AG04450 (cell line): ENCODE measurements around the gene KCNJ12. TPM values are rescaled to one million over a fixed set of nuclear protein-coding genes. Genes with fewer than 3 reads are reported as not detected.
"Not testable (repeated sequence)": the region's sequence is repeated elsewhere in the genome, so short reads cannot be mapped to it uniquely, and the experiment has no call there.

Source experiments
- CTCF ChIA-PET: fragments of 300-600, 350-600 bp; formaldehyde crosslinking; extraction: SDS; loops from one replicate; lab custom pipeline; 2022; ENCODE audit warnings: antibody characterized with exemption, inconsistent platforms; lab: Charles Lee
- POLR2A ChIA-PET: fragments of 350-600 bp; formaldehyde crosslinking; extraction: SDS; loops from one replicate; lab custom pipeline; 2021; ENCODE audit warnings: antibody characterized with exemption, inconsistent platforms; lab: Yijun Ruan, JAX
- DNase-seq: peaks from one replicate; pipeline ENCODE4 v3.0.0-alpha.2; 2011; ENCODE audit warnings: low read depth, low spot score
- H3K27ac ChIP-seq: one replicate; pipeline ENCODE4 v1.5.1; 2012; ENCODE audit warnings: low read depth, low read length, control low read depth
- H3K27me3 ChIP-seq: one replicate; pipeline ENCODE4 v1.6.0; 2012; ENCODE audit warnings: low read length; ENCODE audit not compliant: control insufficient read depth, insufficient read depth
- H3K4me3 ChIP-seq: 2 replicates; pipeline ENCODE4 v1.5.1; 2011; ENCODE audit warnings: mild to moderate bottlenecking, low read depth, low read length, control low read depth
- H3K9me3 ChIP-seq: 2 replicates; pipeline ENCODE4 v1.5.1; 2012; ENCODE audit warnings: low read length; ENCODE audit not compliant: control insufficient read depth, insufficient read depth
- polyA plus RNA-seq: library from polyadenylated mRNA; depleted of rRNA; stranded (reverse); fragments of >200 nt; gene quantifications from 2 replicates; pipeline ENCODE4 v1.2.3, GENCODE V29; 2011
- TF ChIP-seq, protein P1 (sequence below): IDR thresholded peaks from 2 replicates; pipeline ENCODE4 v1.5.1; 2011; ENCODE audit warnings: low read depth, low read length, control low read depth, inconsistent platforms

KCNJ12 gene
- polyA plus RNA-seq, 1 experiment = 0.02 TPM

DNA sequence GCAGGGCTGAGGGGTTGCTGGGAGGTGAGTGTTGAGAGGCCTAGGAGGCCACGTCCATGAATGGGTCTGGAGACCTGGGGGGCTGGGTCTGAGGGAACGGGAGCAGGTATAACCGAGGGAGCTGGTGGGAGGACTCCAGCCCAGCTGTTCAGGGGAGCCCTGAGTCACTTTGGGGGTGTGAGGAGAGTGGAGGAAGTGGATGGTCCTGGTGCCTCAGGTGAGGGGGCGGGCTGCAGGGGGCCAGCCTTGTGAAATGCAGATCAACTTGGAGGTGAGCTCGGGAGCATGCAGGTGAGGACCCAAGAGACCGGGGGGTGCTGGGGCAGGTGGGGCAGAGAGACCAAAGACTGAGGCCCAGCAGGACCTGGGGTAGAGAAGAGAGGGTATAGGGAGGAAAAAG, 79.6 kb downstream of the KCNJ12 start:
- Histone ChIP-seq H3K9me3 (peaks cover 5% of the 10 kb centered on the region; the same call in 1 of the 2 replicates), H3K27ac (no peak overlapping the region), H3K4me3 (no peak overlapping the region), H3K27me3 (peaks cover 27% of the 10 kb centered on the region)
- DNase-seq = no peak
- ChIA-PET CTCF (interaction anchor here (0.6 to 1.5 kb wide), 3 partner anchors 50 to 60 kb away, joined by 3 to 13 read pairs (median 5); no protein-coding TSS in a partner anchor), POLR2A (no interaction called here)
- TF ChIP-seq, protein P1, sequence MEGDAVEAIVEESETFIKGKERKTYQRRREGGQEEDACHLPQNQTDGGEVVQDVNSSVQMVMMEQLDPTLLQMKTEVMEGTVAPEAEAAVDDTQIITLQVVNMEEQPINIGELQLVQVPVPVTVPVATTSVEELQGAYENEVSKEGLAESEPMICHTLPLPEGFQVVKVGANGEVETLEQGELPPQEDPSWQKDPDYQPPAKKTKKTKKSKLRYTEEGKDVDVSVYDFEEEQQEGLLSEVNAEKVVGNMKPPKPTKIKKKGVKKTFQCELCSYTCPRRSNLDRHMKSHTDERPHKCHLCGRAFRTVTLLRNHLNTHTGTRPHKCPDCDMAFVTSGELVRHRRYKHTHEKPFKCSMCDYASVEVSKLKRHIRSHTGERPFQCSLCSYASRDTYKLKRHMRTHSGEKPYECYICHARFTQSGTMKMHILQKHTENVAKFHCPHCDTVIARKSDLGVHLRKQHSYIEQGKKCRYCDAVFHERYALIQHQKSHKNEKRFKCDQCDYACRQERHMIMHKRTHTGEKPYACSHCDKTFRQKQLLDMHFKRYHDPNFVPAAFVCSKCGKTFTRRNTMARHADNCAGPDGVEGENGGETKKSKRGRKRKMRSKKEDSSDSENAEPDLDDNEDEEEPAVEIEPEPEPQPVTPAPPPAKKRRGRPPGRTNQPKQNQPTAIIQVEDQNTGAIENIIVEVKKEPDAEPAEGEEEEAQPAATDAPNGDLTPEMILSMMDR = no peak

DNA sequence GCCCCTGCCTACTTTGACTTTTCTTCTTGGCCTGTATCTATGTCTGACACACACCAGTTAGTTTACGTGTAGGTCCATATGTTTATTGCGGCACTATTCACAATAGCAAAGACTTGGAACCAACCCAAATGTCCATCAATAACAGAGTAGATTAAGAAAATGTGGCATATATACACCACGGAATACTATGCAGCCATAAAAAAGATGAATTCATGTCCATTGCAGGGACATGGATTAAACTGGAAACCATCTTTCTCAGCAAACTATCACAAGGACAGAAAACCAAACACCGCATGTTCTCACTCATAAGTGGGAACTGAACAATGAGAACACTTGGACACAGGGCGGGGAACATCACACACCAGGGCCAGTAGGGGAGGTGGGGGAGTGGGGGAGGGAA, 80.3 kb downstream of the KCNJ12 start:
- DNase-seq, H3K4me3 ChIP-seq, H3K9me3 ChIP-seq, H3K27ac ChIP-seq: not testable (repeated sequence)
- H3K27me3 ChIP-seq = peaks cover 28% of the 10 kb centered on the region
- ChIA-PET POLR2A (interaction anchor here (1.0 to 1.6 kb wide), 3 partner anchors 57 to 170 kb away, joined by 5 to 7 read pairs (median 5); no protein-coding TSS in a partner anchor), CTCF (interaction anchor here (0.6 to 3.4 kb wide), 22 partner anchors 8 to 338 kb away, joined by 3 to 120 read pairs (median 4); partner anchors contain the start of gene DHRS7B)

DNA sequence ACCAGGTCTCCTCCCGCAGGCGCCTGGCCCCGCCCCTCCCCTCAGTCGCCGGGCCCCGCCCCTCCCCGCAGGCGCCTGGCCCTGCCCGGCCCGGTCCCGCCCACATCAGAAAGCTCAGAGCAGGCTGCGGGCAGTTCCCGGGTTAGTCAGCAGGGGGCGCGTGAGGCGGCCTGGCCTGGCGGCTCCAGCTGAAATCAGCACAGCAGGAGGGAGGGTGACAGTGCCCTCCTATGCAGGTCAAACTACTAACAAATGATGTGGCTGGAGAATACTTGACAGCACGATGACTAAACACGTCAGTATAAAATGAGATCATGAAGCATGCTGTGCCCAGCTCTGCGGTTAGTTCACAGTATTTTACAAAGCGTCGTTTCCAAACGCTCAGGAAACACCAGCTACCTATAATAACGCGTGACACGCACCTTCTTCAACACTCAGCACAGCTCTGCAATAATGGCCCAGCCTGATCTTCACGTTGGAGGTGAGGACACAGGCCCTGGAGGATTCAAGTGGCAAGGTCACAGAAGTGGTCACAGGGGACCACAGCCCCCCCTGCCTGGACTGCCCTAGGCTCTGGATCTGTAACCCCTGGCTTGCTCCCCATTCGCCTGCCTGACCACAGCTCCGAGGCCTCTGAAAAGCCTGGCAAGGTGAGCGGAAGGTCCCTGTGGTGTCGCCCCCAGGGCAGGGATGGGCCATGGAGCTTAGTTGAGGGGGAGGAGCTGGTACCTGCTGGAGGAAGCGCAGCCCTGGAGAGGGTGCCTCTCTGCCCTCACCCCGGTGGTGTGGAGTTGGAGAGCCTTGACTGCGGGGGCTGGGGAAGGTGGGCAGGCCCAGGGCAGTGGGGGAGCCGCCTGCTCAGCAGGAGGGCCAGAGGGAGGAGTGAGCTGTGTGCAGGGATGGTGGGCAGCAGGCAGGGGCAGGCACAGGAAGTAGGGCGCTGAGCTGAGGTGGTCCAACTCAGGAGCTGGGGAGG, 81.2 kb downstream of the KCNJ12 start:
- peak; percentile 59 for DNase-seq
- H3K4me3 ChIP-seq = no peak overlapping the region
- H3K9me3 ChIP-seq = peaks cover 5% of the 10 kb centered on the region; the same call in 1 of the 2 replicates
- peaks cover 32% of the 10 kb centered on the region for H3K27me3 ChIP-seq
- ChIA-PET POLR2A (interaction anchor here (0.7 to 1.6 kb wide), 4 partner anchors 56 to 182 kb away, joined by 3 to 7 read pairs (median 5); no protein-coding TSS in a partner anchor), CTCF (interaction anchor here (0.6 to 3.4 kb wide), 28 partner anchors 9 to 926 kb away, joined by 3 to 120 read pairs (median 4); partner anchors contain the start of gene DHRS7B)
- TF ChIP-seq, protein P1 = peak; percentile 84
- H3K27ac ChIP-seq = no peak overlapping the region

DNA sequence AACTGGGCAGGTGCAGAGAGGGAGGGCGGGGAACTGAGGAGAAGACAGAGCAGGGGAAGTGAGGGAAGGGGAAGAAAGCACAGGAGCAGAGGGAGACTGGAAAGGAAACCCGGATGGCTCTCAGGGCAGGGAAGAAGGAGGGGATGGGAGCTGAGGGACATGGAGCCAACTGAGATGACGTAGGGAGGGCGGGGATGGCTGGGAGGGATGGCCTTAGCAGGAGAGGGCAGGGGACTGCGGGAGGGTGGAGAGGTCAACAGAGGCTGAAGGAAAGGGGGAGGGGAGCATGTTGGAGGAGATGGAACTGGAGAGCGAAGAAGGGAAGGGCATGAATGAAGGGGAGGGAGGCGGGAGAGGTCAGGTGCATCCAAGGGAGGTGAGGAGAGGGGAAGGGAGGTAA, 81.9 kb downstream of the KCNJ12 start:
- ChIA-PET CTCF (interaction anchor here (1.1 to 3.4 kb wide), 6 partner anchors 9 to 179 kb away, joined by 4 to 120 read pairs (median 8); no protein-coding TSS in a partner anchor), POLR2A (interaction anchor here (1.6 kb wide), 1 partner anchor 172 kb away, joined by 7 read pairs; no protein-coding TSS in a partner anchor)
- Histone ChIP-seq H3K9me3 (no peaks in the 10 kb centered on the region; the same call in 1 of the 2 replicates), H3K27me3 (peaks cover 34% of the 10 kb centered on the region), H3K27ac (no peak overlapping the region), H3K4me3 (no peak overlapping the region)
- no peak for DNase-seq
- TF ChIP-seq, protein P1 = no peak

DNA sequence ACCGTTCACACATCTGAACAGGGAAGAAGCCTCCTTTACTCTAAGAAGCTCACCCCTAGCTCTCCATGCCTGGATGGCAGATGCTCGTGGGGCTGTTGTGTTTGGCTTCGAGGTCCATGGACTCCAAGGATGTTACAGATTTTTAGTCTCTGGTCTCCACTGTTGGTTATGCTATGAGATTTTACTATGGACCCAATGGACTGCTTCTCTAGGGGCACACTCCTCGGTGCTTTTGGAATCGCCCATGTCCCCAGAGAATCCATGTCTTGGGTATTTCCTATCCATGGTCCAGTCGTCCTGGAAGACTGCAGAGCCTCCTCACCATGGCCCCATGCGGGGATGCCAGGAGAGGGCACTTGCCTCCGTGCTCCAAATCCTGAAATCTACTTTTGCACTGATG, 83.4 kb downstream of the KCNJ12 start:
- Histone ChIP-seq H3K4me3 (no peak overlapping the region), H3K9me3 (no peaks in the 10 kb centered on the region; the same call in 1 of the 2 replicates), H3K27ac (no peak overlapping the region), H3K27me3 (peaks cover 44% of the 10 kb centered on the region)
- TF ChIP-seq, protein P1 = no peak
- POLR2A ChIA-PET = no interaction called here
- CTCF ChIA-PET = interaction anchor here (3.4 kb wide), 1 partner anchor 52 kb away, joined by 120 read pairs; no protein-coding TSS in a partner anchor
- no peak for DNase-seq
